ENCODE data around the gene ARHGAP22. TPM values are rescaled to one million over a fixed set of nuclear protein-coding genes. Genes with fewer than 3 reads are reported as not detected.

ARHGAP22 gene
- total and polyA plus RNA-seq, 2 experiments from 2014 or later, result 4.8 to 10.7 TPM

GRCh38 chr10:48626447-48626846, 21.6 kb upstream of the ARHGAP22 start:
- Mint-ChIP-seq H3K36me3 (ENCODE audit: low read depth) (no peaks in the 10 kb centered on the region; the same call in 2 of the 3 replicates), H3K27ac (no peak overlapping the region), H3K27me3 (ENCODE audit: insufficient read depth, low read depth, poor library complexity) (no peaks in the 10 kb centered on the region), H3K9me3 (no peaks in the 10 kb centered on the region; the same call in 2 of the 3 replicates), H3K4me3 (no peak overlapping the region), H3K4me1 (peaks cover 6% of the 10 kb centered on the region; the same call in 2 of the 3 replicates)
- H3F3A ChIP-seq (replicated peaks; ENCODE audit: low read depth), result no peaks in the 10 kb centered on the region
- no peaks in the 10 kb centered on the region for H3K36me3 ChIP-seq (ENCODE audit: insufficient read depth)
- no peak overlapping the region for H3K4me2 ChIP-seq
- DNase-seq (ENCODE audit: low spot score), result no peak
- no peaks in the 10 kb centered on the region for H4K20me1 ChIP-seq (replicated peaks; ENCODE audit: insufficient read depth)
- no peak for ATAC-seq
- no peaks in the 10 kb centered on the region for H3K79me2 ChIP-seq (replicated peaks; ENCODE audit: insufficient read depth)
- TF ChIP-seq ZNF331 (CRISPR knock-in tag; IDR thresholded peaks at IDR 0.05; ENCODE audit: low read depth) (no peak), ZNF114 (CRISPR knock-in tag; IDR thresholded peaks at IDR 0.05) (no peak), EZH2 (IDR thresholded peaks at IDR 0.05; ENCODE audit: low read depth, unreplicated experiment) (no peak)
- H3K4me3 ChIP-seq, result no peak overlapping the region
- H3K27ac ChIP-seq (ENCODE audit: low read depth), result no peak overlapping the region
- H3K9me2 ChIP-seq (ENCODE audit: insufficient read depth), result peaks cover 19% of the 10 kb centered on the region; the same call in 1 of the 2 replicates
- 0 out of 2 replicates have a peak overlapping the region, but pooled peaks have one; percentile 63 for H2AFZ ChIP-seq
- no peaks in the 10 kb centered on the region for H3K27me3 ChIP-seq (ENCODE audit: insufficient read depth)
- H3K4me1 ChIP-seq (ENCODE audit: insufficient read depth), result no peaks in the 10 kb centered on the region

- Mint-ChIP-seq H3K27ac (no peak overlapping the region), H3K4me3 (no peak overlapping the region), H3K36me3 (ENCODE audit: low read depth) (no peaks in the 10 kb centered on the region; the same call in 2 of the 3 replicates), H3K4me1 (peaks cover 6% of the 10 kb centered on the region; the same call in 2 of the 3 replicates), H3K9me3 (no peaks in the 10 kb centered on the region; the same call in 2 of the 3 replicates), H3K27me3 (ENCODE audit: insufficient read depth, low read depth, poor library complexity) (no peaks in the 10 kb centered on the region)
- no peak for ATAC-seq
- no peak for DNase-seq (ENCODE audit: low spot score)
- H3K27me3 ChIP-seq (ENCODE audit: insufficient read depth), result no peaks in the 10 kb centered on the region
- H3K9me2 ChIP-seq (ENCODE audit: insufficient read depth), result peaks cover 19% of the 10 kb centered on the region; the same call in 1 of the 2 replicates
- no peaks in the 10 kb centered on the region for H3F3A ChIP-seq (replicated peaks; ENCODE audit: low read depth)
- H3K4me1 ChIP-seq (ENCODE audit: insufficient read depth), result no peaks in the 10 kb centered on the region
- no peak overlapping the region for H3K4me3 ChIP-seq
- no peak overlapping the region for H3K4me2 ChIP-seq
- H3K27ac ChIP-seq (ENCODE audit: low read depth), result no peak overlapping the region
- H3K79me2 ChIP-seq (replicated peaks; ENCODE audit: insufficient read depth), result no peaks in the 10 kb centered on the region
- no peak overlapping the region for H2AFZ ChIP-seq
- H3K36me3 ChIP-seq (ENCODE audit: insufficient read depth), result no peaks in the 10 kb centered on the region
- H4K20me1 ChIP-seq (replicated peaks; ENCODE audit: insufficient read depth), result no peaks in the 10 kb centered on the region
- TF ChIP-seq STAT1 (IDR thresholded peaks at IDR 0.05; ENCODE audit: unreplicated experiment) (no peak), NANOG (IDR thresholded peaks at IDR 0.05; ENCODE audit: borderline replicate concordance) (no peak), CTCF (conservative IDR thresholded peaks at IDR 0.05; ENCODE audit: low read depth in 2 of 2) (no peak), ZNF331 (CRISPR knock-in tag; IDR thresholded peaks at IDR 0.05; ENCODE audit: low read depth) (no peak), CREB1 (CRISPR knock-in tag; IDR thresholded peaks at IDR 0.05; ENCODE audit: low read depth) (no peak), REST (IDR thresholded peaks at IDR 0.05; ENCODE audit: unreplicated experiment) (no peak), ZNF462 (CRISPR knock-in tag; IDR thresholded peaks at IDR 0.05) (no peak)
These were observed 20.9 kb upstream of the ARHGAP22 start for GRCh38 chr10:48625826-48626134.

Measured in GM23338 (cell line).